Neural cell (in vitro differentiated cells): ENCODE measurements around the gene ABCA2.

Experiments used
- CTCF ChIP-seq: fragments of 450-650 bp; IDR thresholded peaks from 2 replicates; pipeline ENCODE4 v1.5.1; 2014; ENCODE audit warnings: antibody characterized with exemption, mild to moderate bottlenecking, moderate library complexity; ENCODE audit not compliant: poor library complexity, severe bottlenecking
- EP300 ChIP-seq: fragments of 450-650 bp; conservative IDR thresholded peaks from 2 replicates; pipeline ENCODE4 v1.6.1; 2014; ENCODE audit warnings: antibody characterized with exemption, mild to moderate bottlenecking, moderate library complexity; ENCODE audit not compliant: poor library complexity, severe bottlenecking
- EZH2 ChIP-seq: fragments of 200-600, 300-800 bp; shearing (Covaris generic), sonication (generic); IDR thresholded peaks from 2 replicates; pipeline ENCODE4 v1.6.1; 2014; ENCODE audit warnings: antibody characterized with exemption, low read length, borderline replicate concordance, mild to moderate bottlenecking; ENCODE audit not compliant: insufficient read depth, poor library complexity, severe bottlenecking
- MXI1 ChIP-seq: fragments of 450-650 bp; conservative IDR thresholded peaks from 2 replicates; pipeline ENCODE4 v1.6.1; 2014; ENCODE audit warnings: antibody characterized with exemption, mild to moderate bottlenecking; ENCODE audit not compliant: poor library complexity, severe bottlenecking
- POLR2AphosphoS5 ChIP-seq: IDR thresholded peaks from 2 replicates; pipeline ENCODE4 v1.6.1; 2012
- RAD21 ChIP-seq: fragments of 450-650 bp; conservative IDR thresholded peaks from 2 replicates; pipeline ENCODE4 v1.6.1; 2014; ENCODE audit warnings: antibody characterized with exemption, mild to moderate bottlenecking, moderate library complexity
- REST ChIP-seq: IDR thresholded peaks from 2 replicates; pipeline ENCODE4 v1.6.1; 2012; ENCODE audit warnings: borderline replicate concordance
- TAF1 ChIP-seq: IDR thresholded peaks from 2 replicates; pipeline ENCODE4 v1.6.1; 2012; ENCODE audit warnings: low read depth

- TF ChIP-seq CTCF (no peak), RAD21 (no peak), TAF1 (no peak), POLR2AphosphoS5 (no peak), EZH2 (no peak), REST (no peak), MXI1 (no peak), EP300 (no peak)
Observed at GRCh38 chr9:137000177-137000930, 27.7 kb downstream of the ABCA2 start.
